SHP77 (cell line): ENCODE results near the gene RALGAPB.
"Not testable (repeated sequence)": the region's sequence is repeated elsewhere in the genome, so short reads cannot be mapped to it uniquely, and the experiment has no call there.

Experiments used
- DNase-seq, 2 experiments: peaks; one replicate each; lab custom pipeline; 2025; lab: John Stamatoyannopoulos, UW

RALGAPB gene

GRCh38 chr20:38497246-38497935 lies 24.7 kb downstream of the RALGAPB start:
- no peak for DNase-seq

GRCh38 chr20:38498909-38499308 lies 26.3 kb downstream of the RALGAPB start:
- no peak for DNase-seq

GRCh38 chr20:38499366-38499765 lies 26.7 kb downstream of the RALGAPB start:
- no peak for DNase-seq

GRCh38 chr20:38501858-38502436 lies 29.3 kb downstream of the RALGAPB start:
- DNase-seq: no peak

- no peak for DNase-seq
Measured at GRCh38 chr20:38504368-38505090, 31.9 kb downstream of the RALGAPB start.

- DNase-seq: no peak
Measured at GRCh38 chr20:38505091-38505455, 32.4 kb downstream of the RALGAPB start.

- not testable (repeated sequence) for DNase-seq
Measured at GRCh38 chr20:38511726-38512125, 39.1 kb downstream of the RALGAPB start.

- DNase-seq: no peak
Measured at GRCh38 chr20:38514185-38514584, 41.5 kb downstream of the RALGAPB start.

GRCh38 chr20:38514947-38515346 lies 42.3 kb downstream of the RALGAPB start:
- DNase-seq: no peak

- DNase-seq: no peak
Measured at GRCh38 chr20:38515631-38516030, 43.0 kb downstream of the RALGAPB start.

GRCh38 chr20:38519426-38519825 lies 46.8 kb downstream of the RALGAPB start:
- DNase-seq: no peak

- DNase-seq: no peak
Measured at GRCh38 chr20:38520261-38520660, 47.6 kb downstream of the RALGAPB start.

GRCh38 chr20:38523697-38524096 lies 51.1 kb downstream of the RALGAPB start:
- no peak for DNase-seq

GRCh38 chr20:38528167-38528566 lies 55.5 kb downstream of the RALGAPB start:
- DNase-seq: no peak

- no peak for DNase-seq
Measured at GRCh38 chr20:38531021-38531420, 58.4 kb downstream of the RALGAPB start.

- DNase-seq: no peak
Measured at GRCh38 chr20:38534756-38535155, 62.1 kb downstream of the RALGAPB start.

- no peak for DNase-seq
Measured at GRCh38 chr20:38536310-38536709, 63.7 kb downstream of the RALGAPB start.

GRCh38 chr20:38537176-38537575 lies 64.5 kb downstream of the RALGAPB start:
- no peak for DNase-seq

- DNase-seq: no peak
Measured at GRCh38 chr20:38538789-38539188, 66.1 kb downstream of the RALGAPB start.

- no peak for DNase-seq
Measured at GRCh38 chr20:38543014-38543906, 70.6 kb downstream of the RALGAPB start.

- no peak for DNase-seq
Measured at GRCh38 chr20:38545771-38546170, 73.1 kb downstream of the RALGAPB start.
